Left lung (tissue), 10 donors: Measurements from ENCODE around the gene ULK1. TPM values are rescaled to one million over a fixed set of nuclear protein-coding genes. Genes with fewer than 3 reads are reported as not detected.
A peak's percentile ranks its signal among the peaks of the same experiment; 100 is the strongest.

Source experiments
- ATAC-seq: fragments of 200-7000 bp; cut with Tn5 transposase; one replicate; pipeline ENCODE4 v1.9.1; 2020; ENCODE audit warnings: moderate library complexity
- DNase-seq, 4 donors: peaks; one replicate each; pipeline ENCODE4 v3.0.0-alpha.2; 2013 to 2020
- H3K27ac ChIP-seq, 2 donors: fragments of 200-600 bp; sonication (generic) in 1 of 2; one replicate each; pipeline versions ENCODE4 v1.5.0 to v1.8.0; 2020 to 2021
- H3K27me3 ChIP-seq, 2 donors: fragments of 200-600 bp; sonication (generic) in 1 of 2; one replicate each; pipeline versions ENCODE4 v1.5.0 to v1.8.0; 2020 to 2021
- H3K36me3 ChIP-seq, 2 donors: fragments of 200-600 bp; sonication (generic) in 1 of 2; one replicate each; pipeline versions ENCODE4 v1.5.0 to v1.8.0; 2020 to 2021
- H3K4me1 ChIP-seq, 2 donors: fragments of 200-600 bp; one replicate each; pipeline ENCODE4 v1.8.0; 2021
- H3K4me3 ChIP-seq, 2 donors: fragments of 200-600 bp; sonication (generic) in 1 of 2; one replicate each; pipeline versions ENCODE4 v1.5.0 to v1.8.0; 2020 to 2021; ENCODE audit warnings: mild to moderate bottlenecking in 1 of 2
- H3K9me3 ChIP-seq, 2 donors: fragments of 200-600 bp; sonication (generic) in 1 of 2; one replicate each; pipeline versions ENCODE4 v1.5.0 to v1.8.0; 2020 to 2021
- intact Hi-C, 2 donors: fragments of 100-400 bp; cut with DNase I; formaldehyde crosslinking; loops; one replicate each; pipeline versions ENCODE4 v1.11.2 to v1.14.2; 2022
- polyA plus RNA-seq, 6 donors: library from polyadenylated mRNA; unstranded; fragments of 120-200 nt; gene quantifications; one replicate each; pipeline ENCODE4 v1.2.1, GENCODE V29; 2013; ENCODE audit not compliant: insufficient read length in 6 of 6
- total RNA-seq, 2 donors: library from RNA; stranded (reverse); fragmentation: NEBNext Ultra II Directional; extraction: Animal tissue kit (Norgen Biotek cat#: 25700); gene quantifications; one replicate each; pipeline ENCODE4 v1.2.1, GENCODE V29; 2021
- TF ChIP-seq, protein P1 (sequence below), 2 donors: fragments of 200-600 bp; sonication (generic) in 1 of 2; IDR thresholded peaks; one replicate each; pipeline versions ENCODE4 v1.5.0 to v1.8.0; 2021; ENCODE audit warnings: antibody characterized with exemption in 2 of 2
- donor health status: DM: no; HTN: yes; CAD: no.
- donor health status: DM: no; HTN: no; CAD: no.

The ULK1 gene
- total and polyA plus RNA-seq, 8 donors, result 21.6 to 38.7 (median 28.9) TPM

- TF ChIP-seq, protein P1, sequence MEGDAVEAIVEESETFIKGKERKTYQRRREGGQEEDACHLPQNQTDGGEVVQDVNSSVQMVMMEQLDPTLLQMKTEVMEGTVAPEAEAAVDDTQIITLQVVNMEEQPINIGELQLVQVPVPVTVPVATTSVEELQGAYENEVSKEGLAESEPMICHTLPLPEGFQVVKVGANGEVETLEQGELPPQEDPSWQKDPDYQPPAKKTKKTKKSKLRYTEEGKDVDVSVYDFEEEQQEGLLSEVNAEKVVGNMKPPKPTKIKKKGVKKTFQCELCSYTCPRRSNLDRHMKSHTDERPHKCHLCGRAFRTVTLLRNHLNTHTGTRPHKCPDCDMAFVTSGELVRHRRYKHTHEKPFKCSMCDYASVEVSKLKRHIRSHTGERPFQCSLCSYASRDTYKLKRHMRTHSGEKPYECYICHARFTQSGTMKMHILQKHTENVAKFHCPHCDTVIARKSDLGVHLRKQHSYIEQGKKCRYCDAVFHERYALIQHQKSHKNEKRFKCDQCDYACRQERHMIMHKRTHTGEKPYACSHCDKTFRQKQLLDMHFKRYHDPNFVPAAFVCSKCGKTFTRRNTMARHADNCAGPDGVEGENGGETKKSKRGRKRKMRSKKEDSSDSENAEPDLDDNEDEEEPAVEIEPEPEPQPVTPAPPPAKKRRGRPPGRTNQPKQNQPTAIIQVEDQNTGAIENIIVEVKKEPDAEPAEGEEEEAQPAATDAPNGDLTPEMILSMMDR (IDR thresholded peaks at IDR 0.05), result no peak
- peaks cover 0 to 14% of the 10 kb centered on the region in 2 donors for H3K27me3 ChIP-seq
- no peak for DNase-seq
- no peaks in the 10 kb centered on the region for H3K36me3 ChIP-seq
- no peak overlapping the region for H3K4me3 ChIP-seq
- peaks cover 5 to 31% of the 10 kb centered on the region in 2 donors for H3K4me1 ChIP-seq
- intact Hi-C loops, result no loop called here
- ATAC-seq, result no peak
- no peak overlapping the region for H3K27ac ChIP-seq
- no peaks in the 10 kb centered on the region for H3K9me3 ChIP-seq
Measured at GRCh38 chr12:131862084-131862441, 32.4 kb upstream of the ULK1 start.

- Histone ChIP-seq H3K36me3 (no peaks in the 10 kb centered on the region), H3K4me1 (peaks cover 5 to 31% of the 10 kb centered on the region in 2 donors), H3K27ac (no peak overlapping the region), H3K9me3 (no peaks in the 10 kb centered on the region), H3K4me3 (no peak overlapping the region), H3K27me3 (peaks cover 0 to 13% of the 10 kb centered on the region in 2 donors)
- TF ChIP-seq, protein P1 (IDR thresholded peaks at IDR 0.05), result no peak
- ATAC-seq (no peak), DNase-seq (no peak)
- intact Hi-C loops, result no loop called here
Measured at GRCh38 chr12:131862600-131862993, 31.8 kb upstream of the ULK1 start.

DNA sequence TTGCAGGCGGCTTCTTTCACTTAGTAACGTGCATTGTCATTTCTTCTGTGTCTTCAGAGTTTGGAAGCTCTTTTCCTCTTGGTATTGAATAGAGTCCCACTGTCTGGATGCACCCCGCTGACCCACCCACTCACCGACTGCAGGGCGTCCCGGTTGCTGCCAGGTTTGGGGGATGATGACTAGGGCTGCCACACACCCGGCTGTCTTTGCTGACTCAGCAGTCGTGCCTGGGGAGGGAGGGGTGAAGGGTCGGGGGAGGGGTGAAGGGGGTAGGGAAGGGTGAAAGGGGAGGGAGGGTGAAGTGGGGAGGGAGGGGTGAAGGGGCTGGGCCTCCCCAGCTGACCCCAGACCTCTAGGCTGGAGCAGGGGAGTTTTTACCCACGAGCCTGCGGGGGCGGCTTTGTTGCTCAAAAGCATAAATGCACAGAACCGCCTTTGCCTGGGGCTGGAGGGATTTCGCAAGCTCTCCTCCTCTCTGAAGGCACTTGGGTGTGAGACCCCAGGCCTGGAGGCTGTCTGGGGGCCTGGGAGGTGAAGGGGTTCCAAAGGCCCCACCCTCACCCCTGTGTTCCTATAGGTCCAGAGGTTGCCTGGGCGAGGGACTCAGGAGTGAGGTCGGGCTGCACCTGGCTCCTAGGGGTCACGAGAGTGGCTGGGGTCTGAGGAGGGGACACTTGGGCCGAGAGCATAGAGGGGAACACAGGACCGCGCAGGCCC, 31.3 kb upstream of the ULK1 start:
- no peaks in the 10 kb centered on the region for H3K36me3 ChIP-seq
- intact Hi-C loops, result no loop called here

DNA sequence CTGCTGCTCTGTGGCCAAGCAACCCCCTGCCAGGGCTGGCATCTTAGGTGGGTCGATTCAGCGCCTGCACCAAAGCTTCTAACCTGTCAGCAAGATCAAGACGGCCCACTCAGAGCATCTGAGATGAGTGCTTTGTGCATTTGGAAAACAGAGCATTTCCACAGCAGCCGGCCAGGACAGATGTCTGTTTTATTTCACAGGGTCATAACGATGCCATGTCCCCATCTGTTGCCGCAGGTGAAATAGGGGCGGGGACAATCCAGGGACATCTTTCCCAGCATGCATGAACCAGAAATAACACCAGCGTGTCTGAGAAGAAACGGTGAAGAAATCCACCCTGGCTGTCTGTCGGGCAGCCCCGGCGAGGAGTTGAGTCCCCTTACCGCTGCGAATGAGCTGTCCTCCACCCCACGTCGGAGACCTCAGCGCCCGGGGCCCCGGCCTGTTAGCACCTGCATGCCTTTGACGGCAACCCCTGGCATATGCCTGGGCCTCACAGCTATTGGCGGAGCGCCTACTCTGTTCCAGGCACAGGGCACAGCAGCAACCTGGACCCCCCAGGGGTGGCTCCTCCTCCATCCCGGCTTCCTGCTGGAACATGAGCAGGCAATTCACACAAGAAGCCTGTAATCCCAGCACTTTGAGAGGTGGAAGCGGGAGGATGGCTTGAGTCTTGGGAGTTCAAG, 30.6 kb upstream of the ULK1 start:
- DNase-seq, result peak in 1 of 4 donors; percentile 71
- Histone ChIP-seq H3K27ac (no peak overlapping the region), H3K4me3 (no peak overlapping the region), H3K9me3 (no peaks in the 10 kb centered on the region), H3K4me1 (peaks cover 5 to 31% of the 10 kb centered on the region in 2 donors), H3K27me3 (peaks cover 0 to 13% of the 10 kb centered on the region in 2 donors), H3K36me3 (no peaks in the 10 kb centered on the region)
- TF ChIP-seq, protein P1 (IDR thresholded peaks at IDR 0.05), result no peak
- no peak for ATAC-seq
- intact Hi-C loops, result no loop called here

More for the DNA sequence above, 31.3 kb upstream of the ULK1 start:
- TF ChIP-seq, protein P1 (IDR thresholded peaks at IDR 0.05), result no peak
- peak in 2 of 4 donors; percentile 12 to 72 for DNase-seq
- no peaks in the 10 kb centered on the region for H3K9me3 ChIP-seq
- peaks cover 5 to 31% of the 10 kb centered on the region in 2 donors for H3K4me1 ChIP-seq
- no peak overlapping the region for H3K27ac ChIP-seq
- peaks cover 0 to 13% of the 10 kb centered on the region in 2 donors for H3K27me3 ChIP-seq
- no peak for ATAC-seq
- no peak overlapping the region for H3K4me3 ChIP-seq

GRCh38 chr12:131864469-131864868, 30.0 kb upstream of the ULK1 start:
- TF ChIP-seq, protein P1 (IDR thresholded peaks at IDR 0.05), result no peak
- Histone ChIP-seq H3K4me1 (peaks cover 5 to 31% of the 10 kb centered on the region in 2 donors), H3K27ac (no peak overlapping the region), H3K9me3 (no peaks in the 10 kb centered on the region), H3K27me3 (peaks cover 0 to 13% of the 10 kb centered on the region in 2 donors), H3K36me3 (no peaks in the 10 kb centered on the region), H3K4me3 (no peak overlapping the region)
- DNase-seq (no peak), ATAC-seq (no peak)
- intact Hi-C loops, result no loop called here
